AG09309 (cell line): ENCODE data around the gene HRH3.

Experiments
- DNase-seq: peaks from one replicate; pipeline ENCODE4 v3.0.0-alpha.2; 2010; ENCODE audit warnings: low read depth
- H3K4me3 ChIP-seq: 2 replicates; pipeline ENCODE4 v1.5.1; 2011; ENCODE audit warnings: mild to moderate bottlenecking, low read depth, low read length, moderate library complexity; ENCODE audit not compliant: control insufficient read depth
- CTCF ChIP-seq: IDR thresholded peaks from 2 replicates; pipeline ENCODE4 v1.5.1; 2011; ENCODE audit warnings: mild to moderate bottlenecking, low read depth, low read length, inconsistent platforms; ENCODE audit not compliant: insufficient read depth, control insufficient read depth; ENCODE audit errors: missing control alignments

Gene HRH3

GRCh38 chr20:62181808-62182207 is 38.3 kb downstream of the HRH3 start:
- no peak overlapping the region; the same call in 1 of the 2 replicates for H3K4me3 ChIP-seq
- no peak for DNase-seq
- no peak for TF ChIP-seq CTCF

GRCh38 chr20:62179162-62179504 is 40.9 kb downstream of the HRH3 start:
- no peak for TF ChIP-seq CTCF
- H3K4me3 ChIP-seq = no peak overlapping the region
- DNase-seq = no peak

- DNase-seq = no peak
- H3K4me3 ChIP-seq = no peak overlapping the region
- no peak for TF ChIP-seq CTCF
Measured at GRCh38 chr20:62178316-62179161, 41.5 kb downstream of the HRH3 start.

- no peak for DNase-seq
- H3K4me3 ChIP-seq = no peak overlapping the region
- TF ChIP-seq CTCF = no peak
Measured at GRCh38 chr20:62177307-62177706, 42.8 kb downstream of the HRH3 start.

GRCh38 chr20:62176866-62177265 is 43.2 kb downstream of the HRH3 start:
- no peak overlapping the region for H3K4me3 ChIP-seq
- DNase-seq = no peak
- no peak for TF ChIP-seq CTCF

GRCh38 chr20:62175711-62176110 is 44.4 kb downstream of the HRH3 start:
- no peak overlapping the region for H3K4me3 ChIP-seq
- no peak for TF ChIP-seq CTCF
- DNase-seq = no peak
